HL-60 (cell line): ENCODE data around the gene IQSEC1.

Experiments used
- DNase-seq, 2 experiments: peaks; one replicate each; pipeline ENCODE4 v3.0.0-alpha.2; 2010 to 2020; ENCODE audit warnings: low read depth in 1 of 2, low spot score in 1 of 2
- H3K27ac ChIP-seq: fragments of 250-450 bp; sonication (Bioruptor Pico); replicated peaks from 2 replicates; pipeline ENCODE4 v1.5.1; 2020; ENCODE audit warnings: mild to moderate bottlenecking, moderate library complexity
- H3K27me3 ChIP-seq: fragments of 250-450 bp; sonication (Bioruptor Pico); 2 replicates; pipeline ENCODE4 v1.5.1; 2021; ENCODE audit warnings: mild to moderate bottlenecking, moderate library complexity; ENCODE audit not compliant: insufficient read depth, poor library complexity, severe bottlenecking
- H3K4me3 ChIP-seq: replicated peaks from 2 replicates; pipeline ENCODE4 v1.5.1; 2011; ENCODE audit warnings: mild to moderate bottlenecking, control low read depth, low read length; ENCODE audit not compliant: insufficient read depth
- CTCF ChIP-seq: IDR thresholded peaks from one replicate; pipeline ENCODE4 v1.5.1; 2011; ENCODE audit warnings: low read length, control low read depth, inconsistent platforms; ENCODE audit not compliant: insufficient read depth
- GABPA ChIP-seq: IDR thresholded peaks from 2 replicates; pipeline ENCODE4 v1.6.1; 2012; ENCODE audit warnings: low read depth
- POLR2AphosphoS5 ChIP-seq: IDR thresholded peaks from 2 replicates; pipeline ENCODE4 v1.6.1; 2012; ENCODE audit warnings: low read depth
- REST ChIP-seq: IDR thresholded peaks from 2 replicates; pipeline ENCODE4 v1.6.1; 2012; ENCODE audit warnings: low read depth; ENCODE audit not compliant: insufficient replicate concordance
- SPI1 ChIP-seq: IDR thresholded peaks from 2 replicates; pipeline ENCODE4 v1.6.1; 2012; ENCODE audit warnings: low read depth, mild to moderate bottlenecking, borderline replicate concordance

IQSEC1 gene

GRCh38 chr3:12909710-12910109 is 163.5 kb downstream of the IQSEC1 start:
- DNase-seq, result no peak
- Histone ChIP-seq H3K27ac (no peak overlapping the region), H3K27me3 (no peaks in the 10 kb centered on the region), H3K4me3 (no peak overlapping the region)
- TF ChIP-seq CTCF, result no peak
- TF ChIP-seq SPI1, result no peak
- no peak for TF ChIP-seq POLR2AphosphoS5
- TF ChIP-seq GABPA, result no peak
- TF ChIP-seq REST, result no peak

GRCh38 chr3:12908859-12909258 is 164.4 kb downstream of the IQSEC1 start:
- no peak for DNase-seq
- Histone ChIP-seq H3K27me3 (no peaks in the 10 kb centered on the region), H3K27ac (no peak overlapping the region), H3K4me3 (no peak overlapping the region)
- TF ChIP-seq GABPA (no peak), POLR2AphosphoS5 (no peak), CTCF (no peak), REST (no peak), SPI1 (no peak)

- TF ChIP-seq CTCF, result no peak
- no peak for TF ChIP-seq REST
- TF ChIP-seq GABPA, result no peak
- no peak for TF ChIP-seq POLR2AphosphoS5
- no peak for TF ChIP-seq SPI1
- no peak overlapping the region for H3K4me3 ChIP-seq
- no peak for DNase-seq
These were observed 165.0 kb downstream of the IQSEC1 start for GRCh38 chr3:12908136-12908730.

More at GRCh38 chr3:12908136-12908730, 165.0 kb downstream of the IQSEC1 start:
- no peaks in the 10 kb centered on the region for H3K27me3 ChIP-seq
- H3K27ac ChIP-seq, result no peak overlapping the region
